Cardiac muscle cell (in vitro differentiated cells and primary cell): ENCODE data around the gene SMARCAD1. TPM values are rescaled to one million over a fixed set of nuclear protein-coding genes. Genes with fewer than 3 reads are reported as not detected.
A peak's percentile ranks its signal among the peaks of the same experiment; 100 is the strongest.
"Not testable (repeated sequence)": the region's sequence is repeated elsewhere in the genome, so short reads cannot be mapped to it uniquely, and the experiment has no call there.

Experiments used
- DNase-seq, 2 donors: peaks; one replicate each; pipeline versions ENCODE4 v3.0.0 to v3.0.0-alpha.2; 2010 to 2017; ENCODE audit warnings: low read depth in 1 of 2, low spot score in 1 of 2
- H3K27ac ChIP-seq: fragments of 200-600 bp; sonication (generic); 2 replicates; pipeline ENCODE4 v1.5.1; 2016
- H3K27me3 ChIP-seq: fragments of 200-600 bp; sonication (generic); 2 replicates; pipeline ENCODE4 v1.6.0; 2016; ENCODE audit warnings: control low read depth
- H3K36me3 ChIP-seq: fragments of 200-600 bp; sonication (generic); 2 replicates; pipeline ENCODE4 v1.5.1; 2016; ENCODE audit warnings: control low read depth
- H3K4me1 ChIP-seq: fragments of 200-600 bp; sonication (generic); 2 replicates; pipeline ENCODE4 v1.8.1; 2017; ENCODE audit warnings: low read depth, mild to moderate bottlenecking, mixed run types
- H3K4me3 ChIP-seq: fragments of 200-600 bp; sonication (generic); 2 replicates; pipeline ENCODE4 v1.5.1; 2016; ENCODE audit warnings: mild to moderate bottlenecking
- H3K9me3 ChIP-seq: fragments of 200-600 bp; sonication (generic); 2 replicates; pipeline ENCODE4 v1.5.1; 2017; ENCODE audit warnings: low read depth, mild to moderate bottlenecking, control low read depth
- CTCF ChIP-seq: IDR thresholded peaks from 2 replicates; pipeline ENCODE4 v1.5.1; 2012; ENCODE audit warnings: low read depth, mild to moderate bottlenecking, low read length
- polyA plus RNA-seq: library from polyadenylated mRNA; unstranded; fragments of >200 nt; fragmentation: Nextera tagmentation; extraction: Ambion mirVana; gene quantifications from 2 replicates; pipeline ENCODE4 v1.2.1, GENCODE V29; 2016
- total RNA-seq: library from RNA; depleted of rRNA; stranded (reverse); fragments of >200 nt; gene quantifications from 2 replicates; pipeline ENCODE4 v1.2.3, GENCODE V29; 2016

SMARCAD1 gene
- total and polyA plus RNA-seq, 2 experiments from 2014 or later, result 19.4 to 20.6 TPM

GRCh38 chr4:94305466-94306225 is 98.0 kb downstream of the SMARCAD1 start:
- Histone ChIP-seq H3K4me3 (no peak overlapping the region), H3K36me3 (no peaks in the 10 kb centered on the region), H3K27ac (peak overlapping the region; percentile 36), H3K27me3 (no peaks in the 10 kb centered on the region), H3K4me1 (peaks cover 41% of the 10 kb centered on the region), H3K9me3 (no peaks in the 10 kb centered on the region)
- TF ChIP-seq CTCF, result no peak
- peak in 1 of 2 donors; percentile 5 for DNase-seq

GRCh38 chr4:94306713-94307112 is 99.0 kb downstream of the SMARCAD1 start:
- H3K9me3 ChIP-seq, result no peaks in the 10 kb centered on the region
- DNase-seq, result peak in 1 of 2 donors; percentile 49
- H3K4me3 ChIP-seq, result no peak overlapping the region
- TF ChIP-seq CTCF, result no peak
- H3K27ac ChIP-seq, result no peak overlapping the region
- peaks cover 41% of the 10 kb centered on the region for H3K4me1 ChIP-seq
- H3K27me3 ChIP-seq, result no peaks in the 10 kb centered on the region
- H3K36me3 ChIP-seq, result no peaks in the 10 kb centered on the region

- Histone ChIP-seq H3K27me3 (no peaks in the 10 kb centered on the region), H3K9me3 (no peaks in the 10 kb centered on the region), H3K4me3 (no peak overlapping the region), H3K4me1 (peaks cover 41% of the 10 kb centered on the region), H3K36me3 (no peaks in the 10 kb centered on the region), H3K27ac (no peak overlapping the region)
- peak in 1 of 2 donors; percentile 27 for DNase-seq
- no peak for TF ChIP-seq CTCF
These were observed 99.7 kb downstream of the SMARCAD1 start for GRCh38 chr4:94307231-94307871.

GRCh38 chr4:94319927-94320326 is 112.3 kb downstream of the SMARCAD1 start:
- not testable (repeated sequence) for H3K9me3 ChIP-seq, H3K36me3 ChIP-seq, H3K27me3 ChIP-seq, H3K4me3 ChIP-seq, DNase-seq, H3K27ac ChIP-seq, H3K4me1 ChIP-seq

- no peak for DNase-seq
- Histone ChIP-seq H3K4me3 (no peak overlapping the region), H3K36me3 (no peaks in the 10 kb centered on the region), H3K9me3 (no peaks in the 10 kb centered on the region), H3K27ac (no peak overlapping the region), H3K27me3 (no peaks in the 10 kb centered on the region), H3K4me1 (no peaks in the 10 kb centered on the region)
- TF ChIP-seq CTCF, result no peak
These were observed 118.2 kb downstream of the SMARCAD1 start for GRCh38 chr4:94325835-94326234.

DNA sequence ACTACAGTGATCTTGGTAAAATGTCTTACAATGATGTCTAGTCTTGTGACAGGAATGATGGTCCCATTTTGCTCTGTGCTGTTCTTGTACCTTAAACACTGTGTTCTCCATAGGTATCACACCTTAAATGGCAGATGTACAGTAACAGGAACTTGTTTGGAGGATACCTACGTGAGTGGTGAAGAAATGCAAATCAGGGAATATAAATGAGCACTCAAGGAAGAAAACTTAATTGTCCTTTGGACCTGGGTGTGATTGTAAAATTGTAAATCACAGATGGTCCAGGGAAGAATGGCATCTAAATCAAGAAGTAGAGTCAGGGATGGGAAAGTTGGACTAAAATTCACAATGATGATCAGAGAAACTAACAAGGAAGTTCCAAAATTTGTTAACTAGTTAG is 122.3 kb downstream of the SMARCAD1 start:
- no peak overlapping the region for H3K27ac ChIP-seq
- no peaks in the 10 kb centered on the region for H3K9me3 ChIP-seq
- H3K4me3 ChIP-seq, result no peak overlapping the region
- no peak for TF ChIP-seq CTCF
- no peaks in the 10 kb centered on the region for H3K27me3 ChIP-seq
- peaks cover 3% of the 10 kb centered on the region for H3K4me1 ChIP-seq
- DNase-seq, result no peak
- no peaks in the 10 kb centered on the region for H3K36me3 ChIP-seq
